ENCODE results near the gene OTUD3.

DNA sequence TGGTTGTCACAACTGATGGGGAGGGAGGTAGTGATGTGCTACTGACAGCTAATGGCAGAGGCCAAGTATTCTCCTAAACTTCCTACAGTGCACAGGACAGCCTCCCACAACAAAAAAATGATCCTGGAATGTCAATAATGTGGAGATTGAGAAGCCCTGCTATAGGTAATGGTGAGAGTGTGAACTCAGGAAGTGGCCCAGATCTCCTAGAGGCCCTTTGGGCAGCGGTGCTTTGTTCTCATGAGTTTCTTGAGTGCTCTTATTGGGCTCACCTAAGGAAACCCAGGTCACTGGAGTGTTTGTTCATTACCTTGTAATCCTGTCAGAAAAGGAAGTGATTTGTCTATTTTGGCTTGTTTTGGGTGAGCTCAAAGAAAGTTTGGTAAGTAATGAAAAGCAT lies 5.9 kb downstream of the OTUD3 start:
- TF ChIP-seq POLR2AphosphoS5 (IDR thresholded peaks at IDR 0.05) (no peak), POLR2A (IDR thresholded peaks at IDR 0.05; ENCODE audit: low read depth) (no peak), EP300 (IDR thresholded peaks at IDR 0.05) (no peak)
- TF ChIP-seq, protein P1, sequence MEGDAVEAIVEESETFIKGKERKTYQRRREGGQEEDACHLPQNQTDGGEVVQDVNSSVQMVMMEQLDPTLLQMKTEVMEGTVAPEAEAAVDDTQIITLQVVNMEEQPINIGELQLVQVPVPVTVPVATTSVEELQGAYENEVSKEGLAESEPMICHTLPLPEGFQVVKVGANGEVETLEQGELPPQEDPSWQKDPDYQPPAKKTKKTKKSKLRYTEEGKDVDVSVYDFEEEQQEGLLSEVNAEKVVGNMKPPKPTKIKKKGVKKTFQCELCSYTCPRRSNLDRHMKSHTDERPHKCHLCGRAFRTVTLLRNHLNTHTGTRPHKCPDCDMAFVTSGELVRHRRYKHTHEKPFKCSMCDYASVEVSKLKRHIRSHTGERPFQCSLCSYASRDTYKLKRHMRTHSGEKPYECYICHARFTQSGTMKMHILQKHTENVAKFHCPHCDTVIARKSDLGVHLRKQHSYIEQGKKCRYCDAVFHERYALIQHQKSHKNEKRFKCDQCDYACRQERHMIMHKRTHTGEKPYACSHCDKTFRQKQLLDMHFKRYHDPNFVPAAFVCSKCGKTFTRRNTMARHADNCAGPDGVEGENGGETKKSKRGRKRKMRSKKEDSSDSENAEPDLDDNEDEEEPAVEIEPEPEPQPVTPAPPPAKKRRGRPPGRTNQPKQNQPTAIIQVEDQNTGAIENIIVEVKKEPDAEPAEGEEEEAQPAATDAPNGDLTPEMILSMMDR (IDR thresholded peaks at IDR 0.05), result no peak
